ACC112 (cell line): ENCODE results near the gene KDM2B.
"Not testable (repeated sequence)": the region's sequence is repeated elsewhere in the genome, so short reads cannot be mapped to it uniquely, and the experiment has no call there.

Source experiments
- H2AFZ ChIP-seq: fragments of 200-600 bp; sonication (generic); one replicate; pipeline ENCODE4 v1.6.0; 2017; ENCODE audit warnings: antibody characterized with exemption, low read length; ENCODE audit not compliant: unreplicated experiment
- H3K27ac ChIP-seq: fragments of 200-600 bp; sonication (generic); 2 replicates; pipeline ENCODE4 v1.5.1; 2014; ENCODE audit warnings: low read depth, mild to moderate bottlenecking, antibody characterized with exemption, low read length, moderate library complexity
- H3K27me3 ChIP-seq: fragments of 200-600 bp; sonication (generic); 2 replicates; pipeline ENCODE4 v1.6.1; 2014; ENCODE audit warnings: mild to moderate bottlenecking, antibody characterized with exemption, low read length, moderate library complexity, mixed read lengths; ENCODE audit not compliant: insufficient read depth
- H3K36me3 ChIP-seq: fragments of 200-600 bp; sonication (generic); 2 replicates; pipeline ENCODE4 v1.6.1; 2016; ENCODE audit warnings: mild to moderate bottlenecking, antibody characterized with exemption, low read length, moderate library complexity, mixed read lengths; ENCODE audit not compliant: insufficient read depth
- H3K4me1 ChIP-seq: fragments of 200-600 bp; sonication (generic); one replicate; pipeline ENCODE4 v1.6.1; 2016; ENCODE audit warnings: low read length, mixed read lengths; ENCODE audit not compliant: insufficient read depth, unreplicated experiment, control insufficient read depth
- H3K4me3 ChIP-seq: fragments of 200-600 bp; sonication (generic); 2 replicates; pipeline ENCODE4 v1.5.1; 2014; ENCODE audit warnings: mild to moderate bottlenecking, low read depth, low read length
- H3K79me2 ChIP-seq: fragments of 200-600 bp; sonication (generic); one replicate; pipeline ENCODE4 v1.6.0; 2016; ENCODE audit warnings: low read length; ENCODE audit not compliant: control insufficient read depth, unreplicated experiment, insufficient read depth

The KDM2B gene

GRCh38 chr12:121584885-121585284, 4.1 kb upstream of the KDM2B start:
- H3K4me3 ChIP-seq, H3K36me3 ChIP-seq, H2AFZ ChIP-seq, H3K27ac ChIP-seq, H3K27me3 ChIP-seq, H3K79me2 ChIP-seq: not testable (repeated sequence)
- peaks cover 16% of the 10 kb centered on the region for H3K4me1 ChIP-seq

- H3K27me3 ChIP-seq, H3K4me3 ChIP-seq, H3K36me3 ChIP-seq, H2AFZ ChIP-seq, H3K79me2 ChIP-seq, H3K27ac ChIP-seq: not testable (repeated sequence)
- H3K4me1 ChIP-seq = peaks cover 17% of the 10 kb centered on the region
These were observed 2.5 kb upstream of the KDM2B start for GRCh38 chr12:121583334-121583661.

GRCh38 chr12:121582583-121583333, 1.9 kb upstream of the KDM2B start:
- Histone ChIP-seq H2AFZ (peak overlapping the region; percentile 10), H3K36me3 (no peaks in the 10 kb centered on the region), H3K79me2 (peaks cover 3% of the 10 kb centered on the region), H3K27me3 (no peaks in the 10 kb centered on the region), H3K4me3 (peak overlapping the region; percentile 80), H3K27ac (no peak overlapping the region), H3K4me1 (peaks cover 22% of the 10 kb centered on the region)

GRCh38 chr12:121581686-121582429, 1.0 kb upstream of the KDM2B start:
- Histone ChIP-seq H2AFZ (peak overlapping the region; percentile 65), H3K36me3 (no peaks in the 10 kb centered on the region), H3K79me2 (peaks cover 3% of the 10 kb centered on the region), H3K4me1 (peaks cover 30% of the 10 kb centered on the region), H3K27me3 (no peaks in the 10 kb centered on the region), H3K4me3 (peak overlapping the region; percentile 80), H3K27ac (peak overlapping the region; percentile 38; the same call in 1 of the 2 replicates)

- Histone ChIP-seq H3K36me3 (peaks cover 3% of the 10 kb centered on the region; the same call in 1 of the 2 replicates), H3K4me3 (peak overlapping the region; percentile 80), H3K27ac (peak overlapping the region; percentile 15), H3K27me3 (no peaks in the 10 kb centered on the region), H3K4me1 (peaks cover 37% of the 10 kb centered on the region), H2AFZ (peak overlapping the region; percentile 65), H3K79me2 (peaks cover 3% of the 10 kb centered on the region)
These were observed 598 bp downstream of the KDM2B start for GRCh38 chr12:121579981-121580868.

GRCh38 chr12:121579190-121579791, 1.5 kb downstream of the KDM2B start:
- Histone ChIP-seq H2AFZ (peak overlapping the region; percentile 47), H3K4me3 (peak overlapping the region; percentile 80), H3K36me3 (peaks cover 5% of the 10 kb centered on the region; the same call in 1 of the 2 replicates), H3K27ac (no peak overlapping the region), H3K27me3 (no peaks in the 10 kb centered on the region), H3K4me1 (peaks cover 37% of the 10 kb centered on the region), H3K79me2 (peaks cover 3% of the 10 kb centered on the region)

- no peak overlapping the region for H2AFZ ChIP-seq
These were observed 2.3 kb downstream of the KDM2B start for GRCh38 chr12:121578230-121579189.

GRCh38 chr12:121577443-121578180, 3.2 kb downstream of the KDM2B start:
- H3K36me3 ChIP-seq = peaks cover 5% of the 10 kb centered on the region; the same call in 1 of the 2 replicates
- H3K27ac ChIP-seq = peak overlapping the region; percentile 78
- peaks cover 3% of the 10 kb centered on the region for H3K79me2 ChIP-seq
- H3K27me3 ChIP-seq = no peaks in the 10 kb centered on the region
- H2AFZ ChIP-seq = no peak overlapping the region
- H3K4me3 ChIP-seq = peak overlapping the region; percentile 80
- peaks cover 33% of the 10 kb centered on the region for H3K4me1 ChIP-seq

More at GRCh38 chr12:121578230-121579189, 2.3 kb downstream of the KDM2B start:
- Histone ChIP-seq H3K27me3 (no peaks in the 10 kb centered on the region), H3K36me3 (peaks cover 5% of the 10 kb centered on the region; the same call in 1 of the 2 replicates), H3K4me1 (peaks cover 37% of the 10 kb centered on the region), H3K4me3 (peak overlapping the region; percentile 80), H3K79me2 (peaks cover 3% of the 10 kb centered on the region), H3K27ac (peak overlapping the region; percentile 78)

GRCh38 chr12:121576851-121577391, 3.9 kb downstream of the KDM2B start:
- no peak overlapping the region for H2AFZ ChIP-seq
- peak overlapping the region; percentile 78 for H3K27ac ChIP-seq
- H3K79me2 ChIP-seq = peaks cover 3% of the 10 kb centered on the region
- peaks cover 7% of the 10 kb centered on the region; the same call in 1 of the 2 replicates for H3K36me3 ChIP-seq
- H3K4me3 ChIP-seq = peak overlapping the region; percentile 27
- H3K27me3 ChIP-seq = no peaks in the 10 kb centered on the region
- peaks cover 30% of the 10 kb centered on the region for H3K4me1 ChIP-seq
